Stomach (tissue), 9 donors: ENCODE data around the gene ATP8B4. TPM values are rescaled to one million over a fixed set of nuclear protein-coding genes. Genes with fewer than 3 reads are reported as not detected.
"Not testable (repeated sequence)": the region's sequence is repeated elsewhere in the genome, so short reads cannot be mapped to it uniquely, and the experiment has no call there.

Experiments used
- DNase-seq, 2 donors: peaks; one replicate each; pipeline versions ENCODE4 v3.0.0 to v3.0.0-alpha.2; 2013 to 2019
- H3K27ac ChIP-seq, 5 donors: fragments of 200-600 bp in 4 of 5; sonication (generic) in 4 of 5; one replicate each; pipeline ENCODE4 v1.5.1; 2013 to 2019; ENCODE audit warnings: mild to moderate bottlenecking in 1 of 5, moderate library complexity in 1 of 5
- H3K27me3 ChIP-seq, 3 donors: fragments of 200-600 bp; sonication (generic); one replicate each; pipeline ENCODE4 v1.5.1; 2017 to 2019; ENCODE audit warnings: mixed run types in 1 of 3
- H3K36me3 ChIP-seq, 4 donors: fragments of 200-600 bp; sonication (generic); 1 replicate in 3 of 4; 2 replicates in 1 of 4; pipeline ENCODE4 v1.5.1; 2016 to 2019
- H3K4me1 ChIP-seq, 4 donors: fragments of 200-600 bp; sonication (generic); one replicate each; pipeline ENCODE4 v1.5.1; 2016 to 2019
- H3K4me3 ChIP-seq, 4 donors: fragments of 200-600 bp; sonication (generic) in 3 of 4; one replicate each; pipeline ENCODE4 v1.5.1; 2016 to 2019; ENCODE audit warnings: mild to moderate bottlenecking in 1 of 4
- H3K9me3 ChIP-seq, 4 donors: fragments of 200-600 bp; sonication (generic); one replicate each; pipeline ENCODE4 v1.5.1; 2016 to 2019
- CTCF ChIP-seq, 7 experiments: fragments of 450-650 bp in 4 of 7; fragments of 200-600 bp in 3 of 7; sonication (generic) in 3 of 7; IDR thresholded peaks; one replicate each; pipeline ENCODE4 v1.5.1; 2016 to 2019; ENCODE audit warnings: antibody characterized with exemption in 7 of 7, control low read depth in 2 of 7, mild to moderate bottlenecking in 1 of 7
- EP300 ChIP-seq: sonication (generic); formaldehyde crosslinking; IDR thresholded peaks from one replicate; pipeline ENCODE4 v1.6.1; 2017; ENCODE audit warnings: antibody characterized with exemption
- POLR2A ChIP-seq, 4 donors: fragments of 450-650 bp; IDR thresholded peaks; one replicate each; pipeline ENCODE4 v1.6.1; 2016; ENCODE audit warnings: antibody characterized with exemption in 4 of 4, control low read depth in 2 of 4, mild to moderate bottlenecking in 1 of 4, moderate library complexity in 1 of 4
- POLR2AphosphoS5 ChIP-seq, 3 donors: sonication (generic); formaldehyde crosslinking; IDR thresholded peaks; one replicate each; pipeline ENCODE4 v1.6.1; 2016; ENCODE audit warnings: antibody characterized with exemption in 3 of 3
- WGBS, 5 donors: extraction: QIAGEN DNeasy Blood & Tissue Kit in 3 of 5; methylation state at CpG; one replicate each; pipeline versions ENCODE4 v1.1.5 to v1.1.7; 2013 to 2018; 5-methylcytosine and 5-hydroxymethylcytosine counted together
- intact Hi-C: fragments of 100-400 bp; cut with DNase I; formaldehyde crosslinking; loops from one replicate; pipeline ENCODE4 v1.15.1; 2023; ENCODE audit warnings: low total_unique reads
- polyA plus RNA-seq, 3 donors: library from polyadenylated mRNA; stranded (reverse); fragments of 200-250 nt; gene quantifications; one replicate each; pipeline ENCODE4 v1.2.3, GENCODE V29; 2013
- total RNA-seq, 5 donors: library from RNA; depleted of rRNA; stranded (reverse); fragments of >200 nt; gene quantifications; one replicate each; pipeline versions ENCODE4 v1.1.0 to v1.2.3, GENCODE V29; 2014 to 2016
- donor health status: healthy with polysubstance abuse.
- donor health status: Bipolar disorder and iron deficiency.
- donor health status: healthy.

ATP8B4 gene
- total and polyA plus RNA-seq, 8 donors: under 0.01 to 14.3 (median 1.6) TPM

- H3K9me3 ChIP-seq: no peaks in the 10 kb centered on the region
- TF ChIP-seq POLR2A (IDR thresholded peaks at IDR 0.05): no peak
- no peak for TF ChIP-seq EP300
- no peak for TF ChIP-seq CTCF (IDR thresholded peaks at IDR 0.05)
- TF ChIP-seq POLR2AphosphoS5 (IDR thresholded peaks at IDR 0.05): no peak
- no peak overlapping the region for H3K4me3 ChIP-seq
- no peaks in the 10 kb centered on the region for H3K27me3 ChIP-seq
- WGBS, 5 donors: 71 to 85% (median 77%) methylated on average over 5 of the region's 5 CpGs
- H3K4me1 ChIP-seq: peaks cover 0 to 6% (median 0%) of the 10 kb centered on the region in 4 donors
- intact Hi-C loops: no loop called here
- H3K36me3 ChIP-seq: no peaks in the 10 kb centered on the region
- no peak for DNase-seq
- no peak overlapping the region for H3K27ac ChIP-seq
Observed at GRCh38 chr15:50106457-50106856, 12.6 kb downstream of the ATP8B4 start.

GRCh38 chr15:50100486-50100885 is 18.5 kb downstream of the ATP8B4 start:
- Histone ChIP-seq H3K4me1 (no peaks in the 10 kb centered on the region), H3K36me3 (no peaks in the 10 kb centered on the region), H3K4me3 (no peak overlapping the region), H3K9me3 (no peaks in the 10 kb centered on the region), H3K27ac (no peak overlapping the region), H3K27me3 (no peaks in the 10 kb centered on the region)
- 83 to 97% (median 88%) methylated on average over 1 of the region's 1 CpG for WGBS, 5 donors
- no peak for DNase-seq
- TF ChIP-seq EP300: no peak
- no peak for TF ChIP-seq POLR2A (IDR thresholded peaks at IDR 0.05)
- intact Hi-C loops: no loop called here

- intact Hi-C loops: no loop called here
- Histone ChIP-seq H3K4me3 (no peak overlapping the region), H3K4me1 (no peaks in the 10 kb centered on the region), H3K36me3 (no peaks in the 10 kb centered on the region), H3K27me3 (no peaks in the 10 kb centered on the region), H3K27ac (no peak overlapping the region), H3K9me3 (no peaks in the 10 kb centered on the region)
- TF ChIP-seq CTCF (IDR thresholded peaks at IDR 0.05) (no peak), POLR2AphosphoS5 (IDR thresholded peaks at IDR 0.05) (no peak), EP300 (no peak), POLR2A (IDR thresholded peaks at IDR 0.05) (no peak)
- no peak for DNase-seq
Observed at GRCh38 chr15:50098545-50098944, 20.5 kb downstream of the ATP8B4 start.

- no peak for DNase-seq
- Histone ChIP-seq H3K27ac (no peak overlapping the region), H3K27me3 (no peaks in the 10 kb centered on the region), H3K4me3 (no peak overlapping the region), H3K4me1 (no peaks in the 10 kb centered on the region), H3K9me3 (no peaks in the 10 kb centered on the region), H3K36me3 (no peaks in the 10 kb centered on the region)
- TF ChIP-seq POLR2AphosphoS5 (IDR thresholded peaks at IDR 0.05) (no peak), CTCF (IDR thresholded peaks at IDR 0.05) (no peak), POLR2A (IDR thresholded peaks at IDR 0.05) (no peak), EP300 (no peak)
- 60 to 77% (median 71%) methylated on average over 8 of the region's 8 CpGs for whole genome bisulfite sequencing, 5 donors
- intact Hi-C loops: no loop called here
Observed at GRCh38 chr15:50095938-50096821, 22.9 kb downstream of the ATP8B4 start.

GRCh38 chr15:50089386-50089785 is 29.6 kb downstream of the ATP8B4 start:
- H3K27ac ChIP-seq, intact Hi-C loops, H3K4me1 ChIP-seq, H3K36me3 ChIP-seq, H3K9me3 ChIP-seq, DNase-seq, H3K4me3 ChIP-seq, H3K27me3 ChIP-seq: not testable (repeated sequence)
- 56 to 72% (median 66%) methylated on average over 3 of the region's 3 CpGs for WGBS, 5 donors
